Measurements from ENCODE around the gene SPATA6L. TPM values are rescaled to one million over a fixed set of nuclear protein-coding genes. Genes with fewer than 3 reads are reported as not detected.

The SPATA6L gene
- total RNA-seq, 1 donor = 0.43 TPM

DNA sequence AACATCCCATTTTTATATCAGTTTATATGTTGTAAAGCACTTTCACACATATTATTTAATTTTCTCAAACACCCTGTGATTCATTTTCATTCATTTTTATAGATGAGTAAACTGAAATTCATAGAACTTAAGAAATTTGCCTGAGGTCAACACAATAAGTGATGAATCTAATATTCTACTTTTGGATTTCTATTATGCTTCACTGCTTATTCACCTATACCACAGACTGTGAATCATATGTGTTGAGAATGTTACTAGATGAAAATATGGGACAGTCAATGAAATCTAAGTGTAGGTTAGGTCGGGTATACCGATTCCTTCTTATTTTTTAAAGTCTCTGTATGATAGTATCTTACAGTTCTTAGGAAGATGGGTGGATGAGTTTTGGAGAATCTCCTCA lies 37.8 kb upstream of the SPATA6L start:
- TF ChIP-seq, protein P1, sequence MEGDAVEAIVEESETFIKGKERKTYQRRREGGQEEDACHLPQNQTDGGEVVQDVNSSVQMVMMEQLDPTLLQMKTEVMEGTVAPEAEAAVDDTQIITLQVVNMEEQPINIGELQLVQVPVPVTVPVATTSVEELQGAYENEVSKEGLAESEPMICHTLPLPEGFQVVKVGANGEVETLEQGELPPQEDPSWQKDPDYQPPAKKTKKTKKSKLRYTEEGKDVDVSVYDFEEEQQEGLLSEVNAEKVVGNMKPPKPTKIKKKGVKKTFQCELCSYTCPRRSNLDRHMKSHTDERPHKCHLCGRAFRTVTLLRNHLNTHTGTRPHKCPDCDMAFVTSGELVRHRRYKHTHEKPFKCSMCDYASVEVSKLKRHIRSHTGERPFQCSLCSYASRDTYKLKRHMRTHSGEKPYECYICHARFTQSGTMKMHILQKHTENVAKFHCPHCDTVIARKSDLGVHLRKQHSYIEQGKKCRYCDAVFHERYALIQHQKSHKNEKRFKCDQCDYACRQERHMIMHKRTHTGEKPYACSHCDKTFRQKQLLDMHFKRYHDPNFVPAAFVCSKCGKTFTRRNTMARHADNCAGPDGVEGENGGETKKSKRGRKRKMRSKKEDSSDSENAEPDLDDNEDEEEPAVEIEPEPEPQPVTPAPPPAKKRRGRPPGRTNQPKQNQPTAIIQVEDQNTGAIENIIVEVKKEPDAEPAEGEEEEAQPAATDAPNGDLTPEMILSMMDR (IDR thresholded peaks at IDR 0.05; ENCODE audit: insufficient read depth, low read depth, low read length) = no peak
- H3K4me3 ChIP-seq (ENCODE audit: low read depth, low read length) = no peak overlapping the region
- DNase-seq (ENCODE audit: low read depth) = no peak

DNA sequence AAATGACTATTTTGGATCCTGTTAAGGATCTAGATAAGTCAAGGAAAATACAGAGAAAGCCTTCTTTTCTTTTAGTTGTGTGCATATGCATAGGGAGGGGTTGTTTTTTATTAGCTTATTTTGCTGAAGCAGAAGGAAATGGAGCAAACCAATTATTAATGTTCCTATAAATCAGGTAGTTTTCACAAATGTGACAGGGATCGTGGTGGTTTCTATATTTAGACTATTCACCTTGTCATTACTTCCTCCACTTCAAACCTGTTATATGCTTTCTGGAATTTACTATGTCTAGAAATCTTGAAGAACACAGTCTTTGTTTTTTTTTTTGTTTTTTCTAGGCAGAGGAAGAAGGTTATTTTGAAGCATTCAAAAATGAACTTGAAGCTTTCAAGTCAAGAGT lies 35.2 kb upstream of the SPATA6L start:
- TF ChIP-seq, protein P1 (IDR thresholded peaks at IDR 0.05; ENCODE audit: insufficient read depth, low read depth, low read length) = no peak
- no peak overlapping the region for H3K4me3 ChIP-seq (ENCODE audit: low read depth, low read length)
- no peak for DNase-seq (ENCODE audit: low read depth)

DNA sequence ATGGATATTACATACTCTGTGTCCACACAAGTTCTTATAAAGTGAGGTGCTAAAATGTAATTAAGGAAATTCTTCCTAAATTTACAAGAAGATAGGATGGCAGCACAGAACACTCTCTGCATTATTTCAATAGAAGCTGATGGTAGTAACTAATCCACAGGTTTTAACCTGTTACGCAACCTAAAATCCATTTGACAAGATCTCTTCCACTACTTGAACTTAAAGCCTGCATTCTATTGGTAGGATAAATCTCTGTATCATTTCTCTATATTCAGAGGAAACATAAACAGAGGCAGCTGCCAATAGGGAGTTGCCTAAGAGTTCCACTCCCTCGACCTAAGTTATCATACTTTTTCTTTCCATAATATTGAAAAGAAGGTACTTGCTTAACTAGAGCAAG lies 34.7 kb upstream of the SPATA6L start:
- TF ChIP-seq, protein P1 (IDR thresholded peaks at IDR 0.05; ENCODE audit: insufficient read depth, low read depth, low read length) = no peak
- no peak overlapping the region for H3K4me3 ChIP-seq (ENCODE audit: low read depth, low read length)
- peak; percentile 76 for DNase-seq (ENCODE audit: low read depth)

DNA sequence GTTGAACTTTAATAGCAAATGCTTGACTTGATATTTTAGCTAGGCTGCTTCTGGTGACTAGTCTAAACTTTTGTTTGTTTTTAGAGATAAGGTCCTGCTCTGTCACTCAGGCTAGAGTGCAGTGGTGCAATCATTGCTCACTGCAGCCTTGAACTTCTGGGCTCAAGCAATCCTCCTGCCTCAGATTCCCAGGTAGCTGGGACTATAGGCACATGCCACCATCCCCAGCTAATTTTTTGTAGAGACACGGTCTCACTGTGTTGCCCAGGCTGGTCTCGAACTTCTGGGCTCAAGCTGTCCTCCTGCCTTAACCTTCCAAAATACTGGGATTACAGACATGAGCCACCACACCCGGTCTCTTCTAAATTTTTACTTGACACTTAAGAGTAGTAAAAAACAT lies 33.8 kb upstream of the SPATA6L start:
- TF ChIP-seq, protein P1 (IDR thresholded peaks at IDR 0.05; ENCODE audit: insufficient read depth, low read depth, low read length) = no peak
- no peak overlapping the region for H3K4me3 ChIP-seq (ENCODE audit: low read depth, low read length)
- DNase-seq (ENCODE audit: low read depth) = no peak

DNA sequence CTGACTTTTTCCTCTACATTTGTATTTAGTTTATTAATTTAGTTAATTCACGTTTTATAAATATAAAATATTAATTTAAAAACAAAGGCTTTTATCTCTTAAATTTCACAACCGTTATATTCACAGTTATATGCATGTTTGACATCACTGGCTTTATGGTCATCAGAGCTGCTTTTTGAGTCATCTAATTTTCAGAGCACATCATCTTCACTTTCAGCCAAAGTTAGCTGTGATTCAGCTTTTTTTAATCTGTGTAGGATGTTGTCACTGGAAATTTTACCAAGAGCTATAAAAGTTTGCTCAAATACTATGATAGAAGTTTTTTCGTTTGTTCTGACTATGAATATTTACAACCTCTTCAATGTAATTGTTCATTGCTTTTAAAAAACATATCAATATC lies 25.5 kb upstream of the SPATA6L start:
- TF ChIP-seq, protein P1 (IDR thresholded peaks at IDR 0.05; ENCODE audit: insufficient read depth, low read depth, low read length) = no peak
- H3K4me3 ChIP-seq (ENCODE audit: low read depth, low read length) = no peak overlapping the region
- peak; percentile 21 for DNase-seq (ENCODE audit: low read depth)

DNA sequence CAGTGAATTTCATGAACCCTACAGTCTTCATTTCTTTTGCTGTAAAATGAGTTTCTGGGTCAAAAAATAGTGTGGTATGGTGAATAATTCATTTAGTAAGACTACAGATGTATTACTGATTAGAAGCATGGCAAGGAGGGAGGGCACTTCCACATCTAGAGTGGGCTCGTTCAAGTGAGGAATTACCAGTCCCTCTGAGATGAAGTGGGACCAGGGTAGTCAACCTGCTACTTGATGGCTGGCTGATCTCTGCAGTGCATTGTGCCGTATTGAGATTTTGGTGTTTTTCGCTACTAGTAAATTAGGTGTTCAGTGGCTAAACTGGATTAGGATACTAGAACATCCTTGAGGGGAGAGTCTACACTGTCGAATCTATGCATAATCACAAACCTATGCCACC lies 23.9 kb upstream of the SPATA6L start:
- TF ChIP-seq, protein P1 (IDR thresholded peaks at IDR 0.05; ENCODE audit: insufficient read depth, low read depth, low read length) = no peak
- DNase-seq (ENCODE audit: low read depth) = no peak
- no peak overlapping the region for H3K4me3 ChIP-seq (ENCODE audit: low read depth, low read length)

DNA sequence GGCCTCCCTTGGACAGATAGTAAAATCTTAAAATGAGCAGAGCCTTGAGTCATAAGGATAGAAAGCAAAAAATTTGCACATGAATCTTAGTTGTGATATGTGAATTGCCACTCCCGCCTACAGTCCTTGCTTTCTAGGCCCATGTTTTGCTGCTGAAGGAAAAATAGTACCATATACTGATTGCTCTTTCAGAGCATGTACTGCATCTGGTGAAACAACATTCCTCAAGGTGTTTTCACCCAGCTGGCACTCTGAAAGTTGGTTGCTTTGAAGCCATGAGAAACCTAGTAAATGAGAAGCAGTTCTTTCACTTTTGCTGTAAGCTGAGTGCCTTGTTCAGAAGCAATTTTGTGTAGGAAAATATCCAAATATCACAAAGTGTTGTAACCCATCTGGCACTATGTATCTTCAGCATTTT lies 23.4 kb upstream of the SPATA6L start:
- no peak for DNase-seq (ENCODE audit: low read depth)
- TF ChIP-seq, protein P1 (IDR thresholded peaks at IDR 0.05; ENCODE audit: insufficient read depth, low read depth, low read length) = no peak
- no peak overlapping the region for H3K4me3 ChIP-seq (ENCODE audit: low read depth, low read length)
